Thymus (tissue), 11 donors: ENCODE results near the gene SMYD5. TPM values are rescaled to one million over a fixed set of nuclear protein-coding genes. Genes with fewer than 3 reads are reported as not detected.

Experiments used
- DNase-seq, 9 donors: peaks; one replicate each; pipeline ENCODE4 v3.0.0-alpha.2; 2013; ENCODE audit warnings: low spot score in 9 of 9, low read depth in 6 of 9, missing footprints in 1 of 9
- H3K27ac ChIP-seq, 2 donors: one replicate each; pipeline ENCODE4 v1.5.1; 2013; ENCODE audit warnings: control low read depth in 1 of 2, low read depth in 1 of 2, low read length in 1 of 2, mild to moderate bottlenecking in 1 of 2, moderate library complexity in 1 of 2
- H3K27me3 ChIP-seq, 2 donors: one replicate each; pipeline ENCODE4 v1.5.1; 2013; ENCODE audit warnings: low read length in 1 of 2; ENCODE audit not compliant: control insufficient read depth in 2 of 2, insufficient read depth in 1 of 2
- H3K36me3 ChIP-seq, 2 donors: one replicate each; pipeline ENCODE4 v1.5.1; 2013; ENCODE audit warnings: low read length in 1 of 2, mild to moderate bottlenecking in 1 of 2, moderate library complexity in 1 of 2; ENCODE audit not compliant: control insufficient read depth in 2 of 2, insufficient read depth in 2 of 2
- H3K4me1 ChIP-seq, 2 donors: one replicate each; pipeline ENCODE4 v1.5.1; 2013; ENCODE audit warnings: low read length in 2 of 2; ENCODE audit not compliant: control insufficient read depth in 2 of 2, insufficient read depth in 2 of 2
- H3K4me3 ChIP-seq, 2 donors: one replicate each; pipeline ENCODE4 v1.5.1; 2013; ENCODE audit warnings: low read length in 2 of 2, control low read depth in 1 of 2, mild to moderate bottlenecking in 1 of 2
- H3K9me3 ChIP-seq, 2 donors: one replicate each; pipeline ENCODE4 v1.5.1; 2013; ENCODE audit warnings: low read length in 1 of 2, mild to moderate bottlenecking in 1 of 2; ENCODE audit not compliant: control insufficient read depth in 2 of 2, insufficient read depth in 1 of 2
- whole genome bisulfite sequencing: extraction: QIAGEN DNeasy Blood & Tissue Kit; methylation state at CpG from one replicate; pipeline ENCODE4 v1.1.7; 2013; 5-methylcytosine and 5-hydroxymethylcytosine counted together
- polyA plus RNA-seq: library from polyadenylated mRNA; stranded (reverse); fragments of 200-250 nt; gene quantifications from one replicate; pipeline ENCODE4 v1.2.3, GENCODE V29; 2013
- total RNA-seq: library from RNA; stranded (reverse); fragments of 120-200 nt; gene quantifications from one replicate; pipeline ENCODE4 v1.2.4, GENCODE V29; 2013
- donor health status: healthy.

The SMYD5 gene
- total and polyA plus RNA-seq, 2 donors: 11.5 to 14.5 TPM

DNA sequence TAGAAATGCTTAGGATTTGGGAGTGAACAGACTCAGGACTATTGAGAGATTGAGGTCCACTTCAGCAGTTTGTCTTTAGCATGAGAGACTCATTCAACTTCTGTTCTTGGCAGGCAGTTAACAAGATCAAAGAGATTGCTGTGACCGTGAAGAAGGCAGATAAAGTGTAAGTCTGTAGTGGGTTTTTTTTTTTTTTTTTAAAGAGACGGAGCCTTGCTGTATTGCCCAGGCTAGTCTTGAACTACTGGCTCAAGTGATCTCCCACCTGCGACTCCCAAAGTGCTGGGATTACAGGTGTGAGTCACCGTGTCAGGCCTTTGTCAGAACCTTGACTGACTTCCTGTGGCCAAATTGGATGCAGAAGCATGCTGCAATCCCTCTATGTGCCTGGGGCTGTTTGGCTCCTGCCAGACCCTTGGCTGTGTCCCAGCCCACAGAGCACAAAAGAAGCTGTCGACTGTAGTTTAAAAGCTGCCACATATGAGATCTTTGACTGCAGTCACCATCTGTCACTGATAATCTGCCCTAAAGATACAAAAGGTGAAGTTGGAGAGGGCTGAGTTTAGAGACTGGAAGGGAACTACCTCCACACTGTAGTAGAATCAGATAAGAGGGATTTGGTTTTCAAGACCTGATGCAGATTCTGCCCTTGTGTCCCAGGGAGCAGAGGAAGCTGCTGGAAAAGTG is 30.0 kb downstream of the SMYD5 start:
- WGBS: 77% methylated on average over 5 of the region's 5 CpGs
- Histone ChIP-seq H3K4me1 (no peaks in the 10 kb centered on the region), H3K4me3 (no peak overlapping the region), H3K9me3 (no peaks in the 10 kb centered on the region), H3K27me3 (no peaks in the 10 kb centered on the region), H3K36me3 (peaks cover 68 to 83% of the 10 kb centered on the region in 2 donors), H3K27ac (no peak overlapping the region)
- DNase-seq: no peak

DNA sequence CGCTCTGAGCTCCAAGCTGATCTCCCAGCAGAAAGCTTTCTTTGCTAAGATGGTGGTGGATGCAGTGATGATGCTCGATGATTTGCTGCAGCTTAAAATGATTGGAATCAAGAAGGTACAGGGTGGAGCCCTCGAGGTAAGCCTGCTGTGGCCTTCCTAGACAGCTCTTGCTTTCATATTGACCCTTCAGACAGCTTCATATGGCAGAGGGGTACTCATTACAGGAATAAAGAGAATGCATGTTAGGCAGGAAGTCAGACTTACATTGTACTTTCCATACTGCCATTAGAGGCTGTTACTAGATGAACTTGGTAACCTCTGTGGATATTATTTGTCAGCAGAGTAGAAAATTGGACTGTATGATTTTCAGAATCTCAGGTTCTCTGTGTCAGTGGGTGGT is 30.5 kb downstream of the SMYD5 start:
- H3K4me1 ChIP-seq: no peaks in the 10 kb centered on the region
- H3K9me3 ChIP-seq: no peaks in the 10 kb centered on the region
- no peak for DNase-seq
- peaks cover 71 to 83% of the 10 kb centered on the region in 2 donors for H3K36me3 ChIP-seq
- H3K27me3 ChIP-seq: no peaks in the 10 kb centered on the region
- WGBS: 97% methylated on average over 3 of the region's 3 CpGs
- H3K27ac ChIP-seq: no peak overlapping the region
- H3K4me3 ChIP-seq: no peak overlapping the region

GRCh38 chr2:73246850-73247249 is 32.8 kb downstream of the SMYD5 start:
- Histone ChIP-seq H3K36me3 (peaks cover 86 to 94% of the 10 kb centered on the region in 2 donors), H3K9me3 (no peaks in the 10 kb centered on the region), H3K27me3 (no peaks in the 10 kb centered on the region), H3K4me1 (no peaks in the 10 kb centered on the region), H3K27ac (no peak overlapping the region), H3K4me3 (no peak overlapping the region)
- no peak for DNase-seq
- 82% methylated on average over 3 of the region's 3 CpGs for WGBS

- DNase-seq: no peak
- no peaks in the 10 kb centered on the region for H3K27me3 ChIP-seq
- H3K4me3 ChIP-seq: no peak overlapping the region
- 95% methylated on average over 9 of the region's 9 CpGs for WGBS
- peaks cover 97 to 98% of the 10 kb centered on the region in 2 donors for H3K36me3 ChIP-seq
- no peaks in the 10 kb centered on the region for H3K4me1 ChIP-seq
- H3K9me3 ChIP-seq: no peaks in the 10 kb centered on the region
- H3K27ac ChIP-seq: no peak overlapping the region
These were observed 35.6 kb downstream of the SMYD5 start for GRCh38 chr2:73249636-73250035.

DNA sequence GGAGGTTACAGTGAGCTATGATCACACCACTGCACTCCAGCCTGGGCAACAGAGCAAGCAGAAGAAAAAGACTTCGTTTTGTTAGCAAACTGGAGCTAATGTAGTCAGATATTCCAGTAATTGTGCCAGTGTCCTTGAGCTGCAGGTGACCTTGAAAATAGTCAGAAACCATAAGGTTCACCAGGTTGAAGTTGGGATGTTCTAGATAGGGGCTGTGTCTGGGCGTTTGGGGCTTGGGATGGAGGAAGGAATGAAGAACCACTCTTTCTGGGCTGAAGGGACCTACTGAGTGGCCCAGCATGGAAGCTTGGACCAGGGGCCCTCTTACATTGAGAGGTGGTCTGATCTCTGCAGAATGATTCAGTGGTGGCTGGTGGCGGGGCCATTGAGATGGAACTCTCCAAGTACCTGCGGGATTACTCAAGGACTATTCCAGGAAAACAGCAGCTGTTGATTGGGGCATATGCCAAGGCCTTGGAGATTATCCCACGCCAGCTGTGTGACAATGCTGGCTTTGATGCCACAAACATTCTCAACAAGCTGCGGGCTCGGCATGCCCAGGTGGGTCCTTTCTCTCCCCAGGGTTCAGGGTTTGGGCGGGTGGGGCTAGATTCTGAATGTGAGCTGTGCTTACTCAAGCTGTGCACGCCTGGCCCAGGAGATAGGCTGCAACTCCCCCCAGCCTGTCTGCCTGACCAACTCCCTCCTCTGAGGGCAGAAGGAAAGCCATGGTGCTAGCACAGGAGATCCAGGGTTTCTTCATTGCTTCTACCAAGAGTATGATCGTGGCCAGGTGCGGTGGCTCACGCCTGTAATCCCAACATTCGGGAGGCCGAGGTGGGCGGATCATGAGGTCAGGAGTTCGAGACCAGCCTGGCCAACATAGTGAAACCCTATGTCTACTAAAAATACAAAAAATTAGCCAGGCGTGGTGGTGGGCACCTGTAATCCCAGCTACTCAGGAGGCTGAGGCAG is 37.1 kb downstream of the SMYD5 start:
- H3K4me3 ChIP-seq: no peak overlapping the region
- DNase-seq: no peak
- WGBS: 96% methylated on average over 17 of the region's 17 CpGs
- H3K36me3 ChIP-seq: peaks cover 89 to 91% of the 10 kb centered on the region in 2 donors
- H3K27me3 ChIP-seq: no peaks in the 10 kb centered on the region
- no peak overlapping the region for H3K27ac ChIP-seq
- no peaks in the 10 kb centered on the region for H3K9me3 ChIP-seq
- H3K4me1 ChIP-seq: no peaks in the 10 kb centered on the region

DNA sequence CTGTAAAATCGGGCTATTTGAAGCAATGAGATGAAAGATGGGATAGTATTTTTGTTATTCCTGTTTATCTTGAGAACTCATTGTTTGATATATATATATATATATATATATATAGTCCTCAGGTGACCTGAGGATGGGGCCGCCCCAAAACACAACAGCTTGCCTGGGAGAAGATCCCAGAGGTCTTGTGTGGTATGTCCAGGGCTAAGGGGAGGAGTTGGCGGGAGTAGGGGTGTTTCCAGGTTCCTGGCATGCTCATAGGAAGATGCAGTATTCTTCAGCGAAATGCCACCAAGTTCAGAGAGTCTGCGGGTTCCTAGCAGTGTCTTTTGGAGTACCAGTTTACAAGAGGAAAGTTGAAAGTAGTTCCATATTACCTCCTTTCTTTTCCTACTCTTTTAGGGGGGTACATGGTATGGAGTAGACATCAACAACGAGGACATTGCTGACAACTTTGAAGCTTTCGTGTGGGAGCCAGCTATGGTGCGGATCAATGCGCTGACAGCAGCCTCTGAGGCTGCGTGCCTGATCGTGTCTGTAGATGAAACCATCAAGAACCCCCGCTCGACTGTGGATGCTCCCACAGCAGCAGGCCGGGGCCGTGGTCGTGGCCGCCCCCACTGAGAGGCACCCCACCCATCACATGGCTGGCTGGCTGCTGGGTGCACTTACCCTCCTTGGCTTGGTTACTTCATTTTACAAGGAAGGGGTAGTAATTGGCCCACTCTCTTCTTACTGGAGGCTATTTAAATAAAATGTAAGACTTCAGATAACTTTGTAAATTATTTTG is 38.4 kb downstream of the SMYD5 start:
- no peak for DNase-seq

DNA sequence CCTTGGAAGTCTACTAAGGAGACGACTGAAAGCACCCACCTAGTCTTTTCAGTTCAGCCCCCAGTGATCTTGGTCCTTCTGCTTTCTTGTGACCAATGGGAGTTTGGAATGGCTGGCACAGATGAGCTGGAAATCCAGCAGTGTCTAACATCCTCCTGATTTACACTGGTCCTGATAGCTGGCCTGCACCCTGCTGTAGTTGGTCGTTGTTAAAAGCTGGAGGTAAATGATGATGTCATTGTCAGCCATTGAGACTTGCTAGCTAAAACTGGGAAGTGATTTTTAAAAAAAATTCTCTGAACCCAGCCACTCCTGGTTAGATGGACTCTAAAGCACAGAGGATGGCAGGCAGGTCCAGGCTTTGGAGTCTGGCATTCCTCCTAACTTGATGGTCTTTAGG is 39.4 kb downstream of the SMYD5 start:
- WGBS: 74% methylated on average over 2 of the region's 2 CpGs
- Histone ChIP-seq H3K4me1 (no peaks in the 10 kb centered on the region), H3K36me3 (peaks cover 69 to 73% of the 10 kb centered on the region in 2 donors), H3K27me3 (no peaks in the 10 kb centered on the region), H3K9me3 (no peaks in the 10 kb centered on the region), H3K27ac (no peak overlapping the region), H3K4me3 (no peak overlapping the region)
- DNase-seq: no peak

More for the DNA sequence above, 38.4 kb downstream of the SMYD5 start:
- Histone ChIP-seq H3K27ac (no peak overlapping the region), H3K36me3 (peaks cover 78 to 79% of the 10 kb centered on the region in 2 donors), H3K27me3 (no peaks in the 10 kb centered on the region), H3K9me3 (no peaks in the 10 kb centered on the region), H3K4me1 (no peaks in the 10 kb centered on the region), H3K4me3 (no peak overlapping the region)
- WGBS: 94% methylated on average over 17 of the region's 17 CpGs

- peaks cover 68 to 72% of the 10 kb centered on the region in 2 donors for H3K36me3 ChIP-seq
- no peak for DNase-seq
These were observed 39.9 kb downstream of the SMYD5 start for GRCh38 chr2:73253901-73254300.

More at GRCh38 chr2:73253901-73254300, 39.9 kb downstream of the SMYD5 start:
- H3K4me1 ChIP-seq: no peaks in the 10 kb centered on the region
- H3K4me3 ChIP-seq: no peak overlapping the region
- no peaks in the 10 kb centered on the region for H3K27me3 ChIP-seq
- no peaks in the 10 kb centered on the region for H3K9me3 ChIP-seq
- WGBS: 97% methylated on average over 3 of the region's 3 CpGs
- no peak overlapping the region for H3K27ac ChIP-seq
